GM19240 (cell line): ENCODE data around the gene TNFRSF25.

Experiments used
- DNase-seq: peaks from one replicate; pipeline ENCODE4 v3.0.0; 2011; ENCODE audit warnings: low spot score; ENCODE audit not compliant: insufficient read length

Gene TNFRSF25

GRCh38 chr1:6488602-6489382, 22.8 kb upstream of the TNFRSF25 start:
- DNase-seq, result no peak

- DNase-seq, result no peak
Observed at GRCh38 chr1:6487804-6488484, 22.0 kb upstream of the TNFRSF25 start.

GRCh38 chr1:6486433-6487011, 20.5 kb upstream of the TNFRSF25 start:
- DNase-seq, result peak; percentile 89

GRCh38 chr1:6485168-6486101, 19.5 kb upstream of the TNFRSF25 start:
- DNase-seq, result no peak

GRCh38 chr1:6484826-6485167, 18.8 kb upstream of the TNFRSF25 start:
- no peak for DNase-seq

GRCh38 chr1:6483761-6484117, 17.8 kb upstream of the TNFRSF25 start:
- DNase-seq, result no peak

- DNase-seq, result no peak
Observed at GRCh38 chr1:6483017-6483760, 17.2 kb upstream of the TNFRSF25 start.

- DNase-seq, result no peak
Observed at GRCh38 chr1:6481820-6482219, 15.8 kb upstream of the TNFRSF25 start.

GRCh38 chr1:6477039-6477820, 11.3 kb upstream of the TNFRSF25 start:
- DNase-seq, result no peak

GRCh38 chr1:6476483-6476882, 10.5 kb upstream of the TNFRSF25 start:
- no peak for DNase-seq

GRCh38 chr1:6475381-6476133, 9.6 kb upstream of the TNFRSF25 start:
- DNase-seq, result peak; percentile 95

- no peak for DNase-seq
Observed at GRCh38 chr1:6474815-6475282, 8.9 kb upstream of the TNFRSF25 start.

- DNase-seq, result no peak
Observed at GRCh38 chr1:6473974-6474814, 8.2 kb upstream of the TNFRSF25 start.

GRCh38 chr1:6473156-6473555, 7.2 kb upstream of the TNFRSF25 start:
- DNase-seq, result no peak

- no peak for DNase-seq
Observed at GRCh38 chr1:6472391-6472790, 6.4 kb upstream of the TNFRSF25 start.

- no peak for DNase-seq
Observed at GRCh38 chr1:6471970-6472368, 6.0 kb upstream of the TNFRSF25 start.

- DNase-seq, result no peak
Observed at GRCh38 chr1:6471086-6471969, 5.4 kb upstream of the TNFRSF25 start.
